Activated CD4-positive, alpha-beta T cell treated with anti-CD3 and anti-CD28 coated beads for 36 hours (primary cell): ENCODE data around the gene TXNIP. TPM values are rescaled to one million over a fixed set of nuclear protein-coding genes. Genes with fewer than 3 reads are reported as not detected.

Source experiments
- ATAC-seq: fragments of 200-7000 bp; cut with Tn5 transposase; one replicate; pipeline ENCODE4 v1.10.0; 2021; ENCODE audit warnings: mild to moderate bottlenecking, moderate library complexity
- CTCF ChIA-PET: fragments of 350-600 bp; sonication (Branson Sonifier 250); formaldehyde crosslinking; loops from one replicate; lab custom pipeline; 2021; ENCODE audit warnings: antibody characterized with exemption; lab: Charles Lee
- POLR2A ChIA-PET: fragments of 350-600 bp; sonication (Branson Sonifier 250); formaldehyde crosslinking; loops from one replicate; lab custom pipeline; 2021; ENCODE audit warnings: antibody characterized with exemption, inconsistent platforms; lab: Charles Lee
- DNase-seq: peaks from one replicate; pipeline ENCODE4 v3.0.0-alpha.2; 2020
- H3K27ac Mint-ChIP-seq: one replicate; pipeline ENCODE4 v1.8.0; 2021; ENCODE audit warnings: mixed read lengths
- H3K27me3 Mint-ChIP-seq: one replicate; pipeline ENCODE4 v1.8.0; 2021; ENCODE audit warnings: mixed read lengths
- H3K36me3 Mint-ChIP-seq: one replicate; pipeline ENCODE4 v1.8.0; 2021; ENCODE audit warnings: low read depth, mixed read lengths
- H3K4me1 Mint-ChIP-seq: one replicate; pipeline ENCODE4 v1.8.0; 2021; ENCODE audit warnings: mixed read lengths
- H3K4me3 Mint-ChIP-seq: one replicate; pipeline ENCODE4 v1.8.0; 2021; ENCODE audit warnings: mild to moderate bottlenecking, moderate library complexity, mixed read lengths
- H3K9me3 Mint-ChIP-seq: one replicate; pipeline ENCODE4 v1.8.0; 2021; ENCODE audit warnings: low read depth, mixed read lengths
- intact Hi-C, 2 experiments: fragments of 100-400 bp; cut with DNase I in 1 of 2; cut with micrococcal nuclease in 1 of 2; formaldehyde crosslinking; loops; one replicate each; pipeline versions ENCODE4 v1.14.2 to v1.15.1; 2022 to 2024; cut with DNase I, micrococcal nuclease
- total RNA-seq, 2 experiments: library from RNA; stranded (reverse); gene quantifications; one replicate each; pipeline ENCODE4 v1.2.3, GENCODE V29; 2021

The TXNIP gene
- total RNA-seq, 2 experiments from 2014 or later, result 112 TPM

DNA sequence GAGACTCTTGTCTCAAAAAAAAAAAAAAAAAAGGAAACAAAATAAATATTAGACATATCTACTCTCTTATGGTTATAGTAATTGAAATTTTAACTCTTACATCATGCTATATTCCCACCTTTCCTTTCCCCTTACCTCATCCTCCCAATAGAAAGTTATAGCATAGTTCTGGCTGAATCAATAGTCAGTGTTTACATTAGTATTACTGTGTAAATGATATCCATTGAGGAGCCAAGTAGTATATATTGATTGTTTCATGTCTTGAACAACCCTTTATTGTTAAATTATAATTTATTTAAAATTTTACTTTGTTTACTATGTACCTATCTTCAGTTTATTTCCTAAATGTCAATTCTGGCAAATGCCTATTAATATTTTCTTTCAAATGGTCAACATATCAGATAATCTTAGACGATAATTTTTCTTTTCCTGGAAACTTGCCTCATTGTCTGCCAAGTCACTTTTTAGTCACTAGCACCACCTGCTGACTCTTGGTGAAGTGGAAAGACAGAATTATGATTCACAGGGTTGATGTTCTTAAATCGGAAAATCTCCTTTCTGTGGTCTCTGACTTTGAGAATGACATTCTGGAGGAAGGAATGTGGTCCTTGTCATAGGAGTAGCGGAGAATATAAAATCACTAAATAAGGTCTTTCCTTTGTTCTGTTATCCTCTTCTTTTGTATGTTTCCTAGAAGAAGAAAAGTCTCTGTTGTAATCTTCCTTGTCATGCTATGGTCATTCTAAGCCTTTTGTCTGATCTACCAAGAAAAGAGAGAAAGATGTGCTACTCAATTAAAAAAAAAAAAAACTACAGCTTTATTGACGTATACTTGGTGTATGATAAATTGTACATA lies 16.6 kb upstream of the TXNIP start:
- POLR2A ChIA-PET, result no interaction called here
- intact Hi-C loops, result loop anchor here (1.0 to 10.0 kb wide), 4 partner anchors 22 to 288 kb away; partner anchors contain the start of gene NUDT17 (in 2 of the 2)
- peak; percentile 71 for DNase-seq
- H3K4me1 Mint-ChIP-seq, result peaks cover 7% of the 10 kb centered on the region
- CTCF ChIA-PET, result interaction anchor here (0.6 to 2.5 kb wide), 16 partner anchors 13 to 168 kb away, joined by 3 to 13 read pairs (median 4); partner anchors contain the start of genes ANKRD34A, LIX1L, NUDT17 and POLR3GL
- H3K27ac Mint-ChIP-seq, result peak overlapping the region; percentile 21
- peaks cover 5% of the 10 kb centered on the region for H3K27me3 Mint-ChIP-seq
- H3K4me3 Mint-ChIP-seq, result no peak overlapping the region
- H3K9me3 Mint-ChIP-seq, result no peaks in the 10 kb centered on the region
- no peaks in the 10 kb centered on the region for H3K36me3 Mint-ChIP-seq
- peak; percentile 81 for ATAC-seq

DNA sequence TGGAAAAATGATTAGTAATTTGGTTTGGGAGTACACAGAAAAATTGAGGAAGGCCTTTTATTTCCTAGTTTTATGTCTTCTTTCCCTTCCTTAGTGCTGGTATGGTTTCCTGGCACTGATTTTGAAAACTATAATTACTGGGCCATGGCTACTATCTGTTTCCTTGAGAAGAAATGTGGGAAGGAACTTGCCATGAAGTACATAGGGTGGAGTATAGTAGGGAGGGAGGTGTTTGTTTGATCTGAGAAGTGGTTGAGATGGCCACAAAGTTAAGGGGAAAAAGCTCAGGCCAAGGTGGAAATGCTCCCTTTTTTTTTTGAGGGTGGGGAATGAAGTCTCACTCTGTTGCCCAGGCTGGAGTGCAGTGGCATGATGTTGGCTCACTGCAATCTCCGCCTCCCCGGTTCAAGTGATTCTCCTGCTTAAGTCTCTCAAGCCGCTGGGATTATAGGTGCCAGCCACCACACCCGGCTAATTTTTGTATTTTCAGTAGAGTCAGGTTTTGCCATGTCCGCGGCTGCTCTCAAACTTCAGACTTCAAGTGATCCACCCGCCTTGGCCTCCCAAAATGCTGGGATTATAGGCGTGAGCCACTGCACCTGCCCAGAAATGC lies 13.9 kb upstream of the TXNIP start:
- Mint-ChIP-seq H3K27me3 (no peaks in the 10 kb centered on the region), H3K9me3 (no peaks in the 10 kb centered on the region), H3K4me1 (peaks cover 26% of the 10 kb centered on the region), H3K27ac (no peak overlapping the region), H3K36me3 (no peaks in the 10 kb centered on the region), H3K4me3 (no peak overlapping the region)
- CTCF ChIA-PET, result interaction anchor here (0.6 to 4.6 kb wide), 6 partner anchors 13 to 165 kb away, joined by 3 to 119 read pairs (median 6); partner anchors contain the start of gene NUDT17
- no peak for ATAC-seq
- intact Hi-C loops, result loop anchor here in 1 of 2 experiments (2.0 to 10.0 kb wide), 3 partner anchors 25 to 285 kb away; no protein-coding TSS in a partner anchor
- DNase-seq, result no peak
- POLR2A ChIA-PET, result interaction anchor here (0.9 to 1.2 kb wide), 2 partner anchors 20 to 41 kb away, joined by 3 to 5 read pairs; no protein-coding TSS in a partner anchor

DNA sequence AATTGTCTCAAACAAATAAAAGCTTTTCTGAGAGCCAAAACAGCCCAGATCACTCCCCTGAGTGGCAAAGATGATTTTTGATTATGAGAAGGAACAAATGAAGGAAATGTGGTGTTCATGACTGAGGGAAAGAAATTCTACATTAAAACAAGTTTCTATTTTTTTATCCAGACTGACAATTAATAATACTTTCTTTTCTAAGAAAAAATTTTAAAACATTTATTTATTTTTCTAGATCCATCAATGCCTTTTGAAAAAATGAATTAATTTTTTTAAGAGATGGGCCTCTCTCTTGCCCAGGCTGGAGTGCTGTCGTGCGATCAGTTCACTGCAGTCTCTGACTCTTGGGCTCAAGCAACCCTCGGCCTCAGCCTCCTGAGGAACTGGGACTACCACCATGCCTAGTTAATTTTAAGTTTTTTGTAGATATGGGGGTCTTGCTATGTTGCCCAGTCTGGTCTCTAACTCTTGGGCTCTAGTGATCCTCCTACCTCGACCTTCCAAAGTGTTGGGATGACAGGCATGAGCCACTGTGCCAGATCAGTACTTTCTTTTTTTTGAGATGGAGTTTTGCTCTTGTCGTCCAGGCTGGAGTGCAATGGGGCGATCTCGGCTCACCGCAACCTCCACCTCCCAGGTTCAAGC lies 11.2 kb upstream of the TXNIP start:
- DNase-seq (no peak), ATAC-seq (no peak)
- Mint-ChIP-seq H3K4me1 (peaks cover 37% of the 10 kb centered on the region), H3K27ac (peak overlapping the region; percentile 76), H3K9me3 (no peaks in the 10 kb centered on the region), H3K36me3 (no peaks in the 10 kb centered on the region), H3K4me3 (peak overlapping the region; percentile 58), H3K27me3 (no peaks in the 10 kb centered on the region)
- ChIA-PET CTCF (interaction anchor here (0.6 to 4.6 kb wide), 24 partner anchors 10 to 202 kb away, joined by 3 to 119 read pairs (median 6); partner anchors contain the start of genes ANKRD34A, LIX1L, NUDT17 and PIAS3), POLR2A (interaction anchor here (1.6 kb wide), 1 partner anchor 30 kb away, joined by 5 read pairs; no protein-coding TSS in a partner anchor)
- intact Hi-C loops, result loop anchor here (1.0 kb wide), 3 partner anchors 11 to 164 kb away; partner anchors contain the start of gene TXNIP (in 1 of the 2)

DNA sequence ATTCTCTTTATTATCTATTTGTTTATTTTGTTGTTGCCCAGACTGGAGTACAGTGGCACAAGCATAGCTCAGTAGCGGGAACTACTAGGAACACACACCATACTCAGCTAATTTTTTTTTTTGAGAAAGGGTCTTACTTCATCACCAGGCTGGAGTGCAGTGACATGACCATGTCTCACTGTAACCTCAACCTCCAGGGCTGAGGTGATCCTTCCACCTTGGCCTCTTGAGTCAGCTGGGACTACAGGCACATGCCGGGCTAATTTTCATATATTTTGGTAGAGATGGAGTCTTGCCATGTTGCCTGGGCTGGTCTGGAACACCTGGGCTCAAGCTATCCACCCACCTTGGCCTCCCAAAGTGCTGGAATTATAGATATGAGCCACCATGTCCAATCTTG lies 5.3 kb upstream of the TXNIP start:
- H3K9me3 Mint-ChIP-seq, result no peaks in the 10 kb centered on the region
- peak; percentile 11 for DNase-seq
- H3K27me3 Mint-ChIP-seq, result no peaks in the 10 kb centered on the region
- H3K4me3 Mint-ChIP-seq, result no peak overlapping the region
- ATAC-seq, result no peak
- peaks cover 76% of the 10 kb centered on the region for H3K4me1 Mint-ChIP-seq
- intact Hi-C loops, result no loop called here
- peak overlapping the region; percentile 78 for H3K27ac Mint-ChIP-seq
- ChIA-PET POLR2A (interaction anchor here (0.6 to 0.9 kb wide), 3 partner anchors 22 to 160 kb away, joined by 3 to 10 read pairs (median 3); partner anchors contain the start of gene RBM8A), CTCF (interaction anchor here (1.3 to 5.4 kb wide), 3 partner anchors 10 to 34 kb away, joined by 4 to 55 read pairs (median 5); no protein-coding TSS in a partner anchor)
- no peaks in the 10 kb centered on the region for H3K36me3 Mint-ChIP-seq

DNA sequence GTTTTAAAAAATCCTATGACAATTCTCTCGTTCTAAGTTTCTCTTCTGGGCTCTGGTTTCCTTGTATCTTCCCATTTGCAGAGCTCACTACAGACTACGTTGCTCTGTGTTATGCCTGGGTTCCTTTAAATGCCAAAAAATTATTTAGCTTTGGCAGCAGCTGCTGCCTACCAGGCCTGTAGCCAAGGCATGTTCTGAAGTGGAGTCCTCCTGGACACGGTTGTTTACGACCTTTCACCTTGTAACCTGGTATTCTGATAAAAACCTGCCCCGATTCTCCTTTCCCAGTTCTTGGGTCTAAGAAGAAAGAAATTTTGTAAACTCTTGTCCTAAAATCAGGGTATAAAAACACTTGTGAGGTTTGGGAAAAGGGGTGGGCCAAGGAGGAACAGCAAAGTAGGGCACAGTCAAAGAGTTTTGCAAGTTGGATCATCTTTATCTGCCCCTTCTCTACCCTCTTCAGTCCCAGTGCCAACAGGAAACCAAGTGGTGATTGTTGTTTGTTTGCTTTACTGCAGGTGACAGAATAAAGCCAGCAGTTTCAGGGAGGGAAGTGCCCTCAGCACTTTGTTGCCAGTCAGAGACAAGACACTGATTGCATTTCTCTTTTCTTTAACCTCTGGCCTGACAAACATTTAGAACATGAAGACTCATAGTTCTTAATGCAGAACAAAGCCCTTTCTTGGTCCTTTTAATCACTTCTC lies 3.1 kb upstream of the TXNIP start:
- Mint-ChIP-seq H3K27ac (peak overlapping the region; percentile 99), H3K9me3 (no peaks in the 10 kb centered on the region), H3K4me3 (peak overlapping the region; percentile 50), H3K27me3 (no peaks in the 10 kb centered on the region), H3K4me1 (peaks cover 57% of the 10 kb centered on the region), H3K36me3 (peaks cover 18% of the 10 kb centered on the region)
- intact Hi-C loops, result loop anchor here in 1 of 2 experiments (5.0 kb wide), 1 partner anchor 72 kb away; the partner anchor contains the start of gene RBM8A
- POLR2A ChIA-PET, result interaction anchor here (0.6 kb wide), 1 partner anchor 10 kb away, joined by 6 read pairs; no protein-coding TSS in a partner anchor
- CTCF ChIA-PET, result interaction anchor here (4.9 to 13.6 kb wide), 2 partner anchors 7 to 19 kb away, joined by 25 to 161 read pairs; no protein-coding TSS in a partner anchor
- DNase-seq (peak; percentile 30), ATAC-seq (peak; percentile 11)

DNA sequence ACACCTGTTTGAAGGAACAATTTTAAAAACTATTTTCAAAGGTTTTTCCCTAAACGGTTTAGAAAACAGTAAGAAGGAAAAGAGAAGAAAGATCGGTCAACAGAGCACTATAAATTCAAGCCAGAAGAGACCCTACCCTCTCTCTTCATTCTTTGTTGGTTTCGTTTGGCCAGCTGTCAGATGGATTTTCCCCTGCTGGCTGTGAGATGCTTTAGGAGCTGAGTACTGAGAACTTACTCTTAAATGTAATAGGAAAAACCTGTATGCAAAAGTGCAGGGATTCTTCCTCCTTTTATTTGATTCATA lies 1.3 kb upstream of the TXNIP start:
- ATAC-seq (no peak), DNase-seq (peak; percentile 5)
- Mint-ChIP-seq H3K36me3 (peaks cover 36% of the 10 kb centered on the region), H3K27me3 (no peaks in the 10 kb centered on the region), H3K9me3 (no peaks in the 10 kb centered on the region), H3K4me1 (peaks cover 63% of the 10 kb centered on the region), H3K27ac (peak overlapping the region; percentile 99), H3K4me3 (peak overlapping the region; percentile 92)
- POLR2A ChIA-PET, result interaction anchor here (0.8 to 10.4 kb wide), 5 partner anchors 9 to 54 kb away, joined by 3 to 127 read pairs (median 8); partner anchors contain the start of genes ANKRD34A and POLR3GL
- CTCF ChIA-PET, result interaction anchor here (0.7 to 13.6 kb wide), 12 partner anchors 9 to 303 kb away, joined by 3 to 161 read pairs (median 4); partner anchors contain the start of genes ANKRD34A and POLR3GL
- intact Hi-C loops, result loop anchor here (1.0 to 5.0 kb wide), 6 partner anchors 9 to 112 kb away; partner anchors contain the start of genes ANKRD34A (in 1 of the 2), ANKRD35 (in 1 of the 2), PEX11B (in 1 of the 2) and POLR3GL (in 1 of the 2)

DNA sequence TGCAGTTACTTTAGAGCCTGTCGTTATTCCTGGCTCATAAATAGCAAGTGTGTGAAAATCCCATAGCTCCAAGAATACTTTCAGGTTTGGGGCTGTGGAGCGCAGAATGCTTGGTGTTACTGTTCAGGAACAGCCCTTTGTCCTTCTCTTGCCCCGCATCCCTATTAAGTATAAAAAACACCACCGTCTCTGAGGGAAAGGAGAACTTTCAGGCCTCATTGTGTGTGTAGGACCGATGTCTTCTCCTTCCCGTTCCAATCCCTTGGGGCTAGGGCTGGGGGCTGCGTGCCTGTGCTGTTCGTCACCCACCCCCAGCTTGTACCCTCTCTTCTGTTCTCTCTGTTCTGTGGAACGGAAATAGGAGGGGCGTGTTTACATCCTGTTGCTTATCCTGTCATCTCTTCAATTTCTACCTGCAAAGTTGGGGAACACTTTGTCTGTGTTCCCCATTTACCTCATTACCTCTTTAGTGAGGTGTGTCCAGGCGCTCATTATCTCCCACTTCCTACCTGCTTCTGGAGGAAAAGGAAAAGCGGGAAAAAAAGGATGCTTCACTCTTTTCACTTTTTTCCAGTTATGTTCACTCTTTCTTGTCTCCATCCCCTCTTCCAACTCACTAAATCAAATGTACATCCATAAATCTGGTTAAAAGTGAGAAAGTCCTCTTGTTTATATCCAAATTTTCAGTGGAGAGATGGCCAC lies 788 bp upstream of the TXNIP start:
- ChIA-PET CTCF (interaction anchor here (0.8 to 13.6 kb wide), 11 partner anchors 10 to 153 kb away, joined by 3 to 161 read pairs (median 4); partner anchors contain the start of genes ANKRD34A, PIAS3, POLR3GL and RBM8A), POLR2A (interaction anchor here (1.5 to 10.4 kb wide), 5 partner anchors 15 to 68 kb away, joined by 3 to 127 read pairs (median 8); partner anchors contain the start of genes ANKRD34A and POLR3GL)
- DNase-seq (peak; percentile 69), ATAC-seq (peak; percentile 60)
- H3K4me3 Mint-ChIP-seq, result peak overlapping the region; percentile 92
- intact Hi-C loops, result loop anchor here (1.0 to 5.0 kb wide), 6 partner anchors 9 to 112 kb away; partner anchors contain the start of genes ANKRD34A (in 1 of the 2), ANKRD35 (in 1 of the 2), PEX11B (in 1 of the 2) and POLR3GL (in 1 of the 2)
- H3K36me3 Mint-ChIP-seq, result peaks cover 41% of the 10 kb centered on the region
- H3K27me3 Mint-ChIP-seq, result no peaks in the 10 kb centered on the region
- peaks cover 68% of the 10 kb centered on the region for H3K4me1 Mint-ChIP-seq
- H3K9me3 Mint-ChIP-seq, result no peaks in the 10 kb centered on the region
- peak overlapping the region; percentile 99 for H3K27ac Mint-ChIP-seq

DNA sequence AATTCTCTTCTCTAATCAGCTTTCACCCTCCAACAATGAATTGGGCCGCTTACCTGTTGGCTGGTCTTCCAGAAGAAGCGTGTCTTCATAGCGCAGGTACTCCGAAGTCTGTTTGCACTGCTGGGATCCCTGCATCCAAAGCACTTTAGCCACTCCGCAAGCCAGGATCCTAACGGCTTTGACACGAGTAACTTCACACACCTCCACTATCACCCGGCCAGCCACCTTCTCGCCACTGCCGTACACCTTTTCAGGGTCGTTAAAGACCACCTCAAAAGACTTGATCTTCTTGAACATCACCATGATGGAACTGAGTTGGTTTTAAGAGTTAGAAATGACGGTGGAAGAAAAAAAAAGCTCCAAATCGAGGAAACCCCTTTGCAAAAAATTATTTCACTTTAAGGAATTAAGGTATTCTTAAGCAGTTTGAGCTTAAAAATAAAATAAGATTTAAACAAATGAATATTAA lies 381 bp downstream of the TXNIP start:
- DNase-seq (peak; percentile 37), ATAC-seq (no peak)
- peaks cover 66% of the 10 kb centered on the region for H3K4me1 Mint-ChIP-seq
- peaks cover 46% of the 10 kb centered on the region for H3K36me3 Mint-ChIP-seq
- H3K27ac Mint-ChIP-seq, result peak overlapping the region; percentile 99
- peak overlapping the region; percentile 92 for H3K4me3 Mint-ChIP-seq
- ChIA-PET POLR2A (interaction anchor here (0.6 to 10.4 kb wide), 11 partner anchors 9 to 76 kb away, joined by 3 to 127 read pairs (median 4); partner anchors contain the start of genes ANKRD34A, LIX1L and POLR3GL), CTCF (interaction anchor here (0.5 to 13.6 kb wide), 7 partner anchors 11 to 137 kb away, joined by 3 to 161 read pairs (median 4); partner anchors contain the start of genes ANKRD34A, LIX1L, PIAS3 and POLR3GL)
- no peaks in the 10 kb centered on the region for H3K27me3 Mint-ChIP-seq
- H3K9me3 Mint-ChIP-seq, result no peaks in the 10 kb centered on the region
- intact Hi-C loops, result loop anchor here (1.0 to 5.0 kb wide), 10 partner anchors 11 to 137 kb away; partner anchors contain the start of genes RBM8A (in 2 of the 2), ANKRD34A (in 1 of the 2), LIX1L (in 1 of the 2) and PEX11B (in 1 of the 2)
